Measurements from ENCODE around the gene NPLOC4. TPM values are rescaled to one million over a fixed set of nuclear protein-coding genes. Genes with fewer than 3 reads are reported as not detected.

The NPLOC4 gene
- total and polyA plus RNA-seq, 2 of the 13 experiments (the other 11 are each of a cell fraction or from before 2014, with no cell fraction given), result 57.0 to 97.0 TPM

GRCh38 chr17:81666092-81666341 is 29.1 kb upstream of the NPLOC4 start (continued):
- TF ChIP-seq ZNF580 (CRISPR knock-in tag; IDR thresholded peaks at IDR 0.05; ENCODE audit: borderline replicate concordance, low read depth) (peak; percentile 9; the same call in 1 of the 2 replicates), ZBTB26 (CRISPR knock-in tag; IDR thresholded peaks at IDR 0.05; ENCODE audit: borderline replicate concordance) (0 out of 2 replicates have a peak, but pooled peaks have one; percentile 3), THAP7 (CRISPR knock-in tag; IDR thresholded peaks at IDR 0.05) (0 out of 2 replicates have a peak, but pooled peaks have one; percentile 26), ZNF30 (CRISPR knock-in tag; IDR thresholded peaks at IDR 0.05) (peak; percentile 41; the same call in 1 of the 2 replicates), PLSCR1 (CRISPR knock-in tag; IDR thresholded peaks at IDR 0.05; ENCODE audit: borderline replicate concordance) (0 out of 2 replicates have a peak, but pooled peaks have one; percentile 15), ZNF737 (CRISPR knock-in tag; IDR thresholded peaks at IDR 0.05; ENCODE audit: borderline replicate concordance) (0 out of 2 replicates have a peak, but pooled peaks have one; percentile 55), GTF3A (CRISPR knock-in tag; conservative IDR thresholded peaks at IDR 0.05) (0 out of 2 replicates have a peak, but pooled peaks have one; percentile 1), DPF2 (CRISPR knock-in tag; IDR thresholded peaks at IDR 0.05; ENCODE audit: borderline replicate concordance, low read depth) (no peak), ZNF296 (CRISPR knock-in tag; conservative IDR thresholded peaks at IDR 0.05) (peak; percentile 88), ZNF207 (IDR thresholded peaks at IDR 0.05; ENCODE audit: borderline replicate concordance) (no peak), CBFB (CRISPR knock-in tag; IDR thresholded peaks at IDR 0.05) (no peak), ZNF121 (CRISPR knock-in tag; IDR thresholded peaks at IDR 0.05) (0 out of 2 replicates have a peak, but pooled peaks have one; percentile 46), TEAD2 (CRISPR knock-in tag; IDR thresholded peaks at IDR 0.05) (no peak), SCMH1 (CRISPR knock-in tag; IDR thresholded peaks at IDR 0.05; ENCODE audit: borderline replicate concordance) (no peak), STAG1 (CRISPR knock-in tag; IDR thresholded peaks at IDR 0.05) (no peak), WIZ (CRISPR knock-in tag; IDR thresholded peaks at IDR 0.05) (peak; percentile 70; the same call in 1 of the 2 replicates), ZNF75D (CRISPR knock-in tag; IDR thresholded peaks at IDR 0.05; ENCODE audit: borderline replicate concordance) (0 out of 2 replicates have a peak, but pooled peaks have one; percentile 16), SSRP1 (CRISPR knock-in tag; IDR thresholded peaks at IDR 0.05) (peak; percentile 59; the same call in 1 of the 2 replicates), ZMYM2 (CRISPR knock-in tag; IDR thresholded peaks at IDR 0.05) (peak; percentile 46; the same call in 1 of the 2 replicates)
- TF ChIP-seq, protein P1, sequence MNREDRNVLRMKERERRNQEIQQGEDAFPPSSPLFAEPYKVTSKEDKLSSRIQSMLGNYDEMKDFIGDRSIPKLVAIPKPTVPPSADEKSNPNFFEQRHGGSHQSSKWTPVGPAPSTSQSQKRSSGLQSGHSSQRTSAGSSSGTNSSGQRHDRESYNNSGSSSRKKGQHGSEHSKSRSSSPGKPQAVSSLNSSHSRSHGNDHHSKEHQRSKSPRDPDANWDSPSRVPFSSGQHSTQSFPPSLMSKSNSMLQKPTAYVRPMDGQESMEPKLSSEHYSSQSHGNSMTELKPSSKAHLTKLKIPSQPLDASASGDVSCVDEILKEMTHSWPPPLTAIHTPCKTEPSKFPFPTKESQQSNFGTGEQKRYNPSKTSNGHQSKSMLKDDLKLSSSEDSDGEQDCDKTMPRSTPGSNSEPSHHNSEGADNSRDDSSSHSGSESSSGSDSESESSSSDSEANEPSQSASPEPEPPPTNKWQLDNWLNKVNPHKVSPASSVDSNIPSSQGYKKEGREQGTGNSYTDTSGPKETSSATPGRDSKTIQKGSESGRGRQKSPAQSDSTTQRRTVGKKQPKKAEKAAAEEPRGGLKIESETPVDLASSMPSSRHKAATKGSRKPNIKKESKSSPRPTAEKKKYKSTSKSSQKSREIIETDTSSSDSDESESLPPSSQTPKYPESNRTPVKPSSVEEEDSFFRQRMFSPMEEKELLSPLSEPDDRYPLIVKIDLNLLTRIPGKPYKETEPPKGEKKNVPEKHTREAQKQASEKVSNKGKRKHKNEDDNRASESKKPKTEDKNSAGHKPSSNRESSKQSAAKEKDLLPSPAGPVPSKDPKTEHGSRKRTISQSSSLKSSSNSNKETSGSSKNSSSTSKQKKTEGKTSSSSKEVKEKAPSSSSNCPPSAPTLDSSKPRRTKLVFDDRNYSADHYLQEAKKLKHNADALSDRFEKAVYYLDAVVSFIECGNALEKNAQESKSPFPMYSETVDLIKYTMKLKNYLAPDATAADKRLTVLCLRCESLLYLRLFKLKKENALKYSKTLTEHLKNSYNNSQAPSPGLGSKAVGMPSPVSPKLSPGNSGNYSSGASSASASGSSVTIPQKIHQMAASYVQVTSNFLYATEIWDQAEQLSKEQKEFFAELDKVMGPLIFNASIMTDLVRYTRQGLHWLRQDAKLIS (CRISPR knock-in tag; IDR thresholded peaks at IDR 0.05), result 0 out of 2 replicates have a peak, but pooled peaks have one; percentile 2
- TF ChIP-seq, protein P2, sequence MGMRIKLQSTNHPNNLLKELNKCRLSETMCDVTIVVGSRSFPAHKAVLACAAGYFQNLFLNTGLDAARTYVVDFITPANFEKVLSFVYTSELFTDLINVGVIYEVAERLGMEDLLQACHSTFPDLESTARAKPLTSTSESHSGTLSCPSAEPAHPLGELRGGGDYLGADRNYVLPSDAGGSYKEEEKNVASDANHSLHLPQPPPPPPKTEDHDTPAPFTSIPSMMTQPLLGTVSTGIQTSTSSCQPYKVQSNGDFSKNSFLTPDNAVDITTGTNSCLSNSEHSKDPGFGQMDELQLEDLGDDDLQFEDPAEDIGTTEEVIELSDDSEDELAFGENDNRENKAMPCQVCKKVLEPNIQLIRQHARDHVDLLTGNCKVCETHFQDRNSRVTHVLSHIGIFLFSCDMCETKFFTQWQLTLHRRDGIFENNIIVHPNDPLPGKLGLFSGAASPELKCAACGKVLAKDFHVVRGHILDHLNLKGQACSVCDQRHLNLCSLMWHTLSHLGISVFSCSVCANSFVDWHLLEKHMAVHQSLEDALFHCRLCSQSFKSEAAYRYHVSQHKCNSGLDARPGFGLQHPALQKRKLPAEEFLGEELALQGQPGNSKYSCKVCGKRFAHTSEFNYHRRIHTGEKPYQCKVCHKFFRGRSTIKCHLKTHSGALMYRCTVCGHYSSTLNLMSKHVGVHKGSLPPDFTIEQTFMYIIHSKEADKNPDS (CRISPR knock-in tag; IDR thresholded peaks at IDR 0.05), result 0 out of 2 replicates have a peak, but pooled peaks have one; percentile 31

Data from HepG2 (cell line).